HG02798 (cell line): Measurements from ENCODE around the gene AGPAT4.
"Not testable (repeated sequence)": the region's sequence is repeated elsewhere in the genome, so short reads cannot be mapped to it uniquely, and the experiment has no call there.

ENCODE experiments used
- ATAC-seq: cut with Tn5 transposase; IDR thresholded peaks from one replicate; pipeline ENCODE4 v1.9.1; 2021; ENCODE audit warnings: mild to moderate bottlenecking; ENCODE audit not compliant: unreplicated experiment, poor library complexity

The AGPAT4 gene

GRCh38 chr6:161128230-161128629, 145.6 kb downstream of the AGPAT4 start:
- no peak for ATAC-seq

DNA sequence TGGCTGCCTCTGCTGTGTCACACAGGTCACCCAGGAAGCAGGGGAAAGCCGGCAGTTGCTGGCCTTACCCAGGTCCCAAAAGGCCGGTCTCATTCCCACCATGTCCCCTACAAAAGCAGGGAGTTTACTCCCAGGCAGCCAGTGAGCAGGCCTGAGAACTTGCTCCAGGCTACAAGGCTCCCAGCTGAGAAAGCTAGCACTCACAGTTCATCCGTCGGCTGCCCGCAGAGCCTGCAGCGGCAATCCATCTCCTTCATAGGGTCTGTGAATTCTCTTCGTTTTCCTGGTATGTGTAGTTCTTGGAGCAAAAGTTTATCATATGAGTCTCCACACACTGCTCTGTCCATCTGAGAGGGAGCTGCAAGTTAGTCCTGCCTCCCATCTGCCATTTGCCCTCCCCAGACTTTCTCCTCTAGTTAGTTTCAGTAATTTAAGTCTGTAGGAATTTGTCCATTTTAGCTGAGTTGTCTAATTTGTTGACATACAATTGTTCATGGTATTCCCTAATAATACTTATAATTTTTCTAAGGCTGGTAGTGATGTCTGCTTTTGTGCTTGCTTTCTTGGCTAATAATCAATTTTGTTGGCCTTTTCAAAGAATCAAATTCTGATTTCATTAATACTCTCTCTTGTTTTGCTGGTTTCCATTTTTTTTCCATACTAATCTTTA, 146.7 kb downstream of the AGPAT4 start:
- no peak for ATAC-seq

GRCh38 chr6:161125591-161125990, 148.3 kb downstream of the AGPAT4 start:
- ATAC-seq: no peak

GRCh38 chr6:161123319-161123718, 150.5 kb downstream of the AGPAT4 start:
- not testable (repeated sequence) for ATAC-seq

DNA sequence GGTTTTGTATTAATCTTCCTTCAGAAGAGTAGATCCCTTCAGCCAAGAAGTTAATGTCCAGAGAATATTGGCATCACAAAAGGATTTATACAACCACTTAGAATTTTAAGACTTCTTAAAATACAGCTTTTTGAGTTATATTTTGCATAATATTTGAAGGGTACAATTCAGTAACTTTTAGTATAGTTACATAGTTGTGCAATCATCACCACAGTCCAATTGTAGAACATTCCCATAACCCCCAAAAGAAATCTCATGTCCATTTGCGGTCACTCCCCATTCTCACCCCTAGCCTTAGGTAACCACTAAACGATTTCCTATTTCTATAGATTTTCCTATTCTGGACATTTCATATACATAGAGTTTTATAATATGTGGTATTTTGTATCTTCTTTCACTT, 155.9 kb downstream of the AGPAT4 start:
- ATAC-seq: no peak

GRCh38 chr6:161117308-161117707, 156.6 kb downstream of the AGPAT4 start:
- no peak for ATAC-seq

DNA sequence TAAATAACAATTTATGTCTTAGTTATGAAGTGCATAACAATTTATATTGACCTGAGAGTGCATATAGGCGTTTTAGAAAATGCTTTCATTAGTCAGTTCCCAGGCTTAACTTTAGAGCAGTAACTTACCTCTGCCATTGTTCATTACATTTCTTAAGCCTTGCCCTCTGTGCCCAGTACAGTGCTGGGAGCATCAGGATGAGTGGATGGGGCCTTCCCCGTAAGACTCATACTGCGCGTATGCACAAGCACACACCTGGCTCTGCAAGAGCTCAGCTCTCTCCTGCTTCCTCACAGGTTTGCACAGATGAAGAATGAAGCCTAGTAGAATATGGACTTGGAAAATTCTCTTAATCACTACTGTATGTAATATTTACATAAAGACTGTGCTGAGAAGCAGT, 157.3 kb downstream of the AGPAT4 start:
- ATAC-seq: no peak

DNA sequence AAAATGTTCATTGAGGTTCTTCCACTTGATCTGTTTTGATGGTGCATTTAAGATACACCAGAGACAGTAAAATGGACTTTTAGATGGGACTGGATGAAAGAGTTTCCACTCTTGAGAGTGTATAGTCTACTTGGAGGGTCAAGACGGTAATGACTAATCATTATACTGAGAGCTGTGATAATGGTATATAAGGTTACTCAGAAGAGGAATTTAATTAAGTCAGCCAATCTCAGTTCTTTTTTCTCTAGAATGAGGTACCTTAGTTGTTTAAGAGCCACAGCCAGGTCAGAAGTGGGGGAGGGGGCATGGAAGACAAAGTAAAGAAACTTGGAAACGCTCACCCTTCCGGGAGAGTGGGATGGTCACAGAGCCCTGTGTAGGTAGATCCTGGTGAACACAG, 158.4 kb downstream of the AGPAT4 start:
- no peak for ATAC-seq

- ATAC-seq: no peak
Observed at GRCh38 chr6:161111261-161111660, 162.6 kb downstream of the AGPAT4 start.

DNA sequence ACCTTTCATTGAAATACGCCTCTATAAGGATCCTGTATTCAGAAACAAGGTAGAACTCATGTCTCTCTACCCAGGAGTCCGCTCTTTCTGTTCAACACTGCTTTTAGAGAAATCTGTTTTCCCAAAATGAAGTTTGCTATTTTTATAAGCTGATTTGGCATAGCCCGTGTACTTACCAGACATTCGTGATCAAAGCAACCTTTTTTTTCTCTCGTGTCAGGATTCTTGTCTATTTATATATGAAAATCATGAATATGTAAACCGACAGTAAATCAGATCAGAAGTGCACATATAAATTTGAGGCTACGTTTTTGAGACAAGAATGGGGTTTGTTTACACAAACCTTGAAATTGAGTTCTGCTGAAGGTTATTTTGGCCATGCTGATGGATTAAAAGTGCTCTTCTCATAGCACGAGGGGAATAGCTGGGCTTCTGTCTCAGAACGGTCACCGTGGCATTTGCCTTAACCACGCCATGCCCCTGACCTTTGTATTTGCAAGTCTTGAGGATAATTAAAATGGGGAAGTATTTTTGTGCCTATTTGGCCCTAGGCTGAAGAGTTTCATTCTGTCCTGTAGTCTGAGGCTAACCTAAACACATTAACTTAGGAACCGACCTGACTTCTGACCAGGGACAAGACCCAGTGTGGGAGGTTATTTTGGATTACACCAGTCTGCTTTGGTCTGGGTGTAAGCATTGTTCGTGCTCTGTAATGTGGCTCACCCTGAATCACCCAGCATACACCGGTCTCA, 163.7 kb downstream of the AGPAT4 start:
- ATAC-seq: no peak

- no peak for ATAC-seq
Observed at GRCh38 chr6:161109366-161109765, 164.5 kb downstream of the AGPAT4 start.

GRCh38 chr6:161108916-161109315, 164.9 kb downstream of the AGPAT4 start:
- ATAC-seq: no peak

GRCh38 chr6:161107779-161108730, 165.8 kb downstream of the AGPAT4 start:
- no peak for ATAC-seq

DNA sequence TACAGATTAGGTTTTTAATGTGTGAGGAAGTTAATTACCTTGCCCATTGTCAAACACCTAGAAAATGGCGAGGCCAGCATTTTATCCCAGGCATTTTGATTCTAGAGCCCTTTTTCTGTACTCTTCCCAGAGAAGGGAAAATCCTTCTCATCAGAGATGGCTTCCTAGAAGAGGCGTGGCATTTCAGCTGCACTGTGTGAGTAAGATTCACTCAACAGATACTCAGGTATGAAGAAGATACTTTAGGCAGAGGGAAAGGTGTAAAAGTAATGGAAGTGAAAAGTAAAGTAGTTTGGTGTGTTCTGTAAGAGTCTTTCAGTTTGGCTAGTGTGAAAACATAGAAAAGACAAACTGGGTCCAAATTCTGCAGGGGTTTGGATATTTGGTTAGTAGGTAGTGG, 168.5 kb downstream of the AGPAT4 start:
- ATAC-seq: no peak

- no peak for ATAC-seq
Observed at GRCh38 chr6:161104966-161105365, 168.9 kb downstream of the AGPAT4 start.

GRCh38 chr6:161103475-161103874, 170.4 kb downstream of the AGPAT4 start:
- ATAC-seq: no peak

GRCh38 chr6:161101517-161101916, 172.3 kb downstream of the AGPAT4 start:
- ATAC-seq: no peak

DNA sequence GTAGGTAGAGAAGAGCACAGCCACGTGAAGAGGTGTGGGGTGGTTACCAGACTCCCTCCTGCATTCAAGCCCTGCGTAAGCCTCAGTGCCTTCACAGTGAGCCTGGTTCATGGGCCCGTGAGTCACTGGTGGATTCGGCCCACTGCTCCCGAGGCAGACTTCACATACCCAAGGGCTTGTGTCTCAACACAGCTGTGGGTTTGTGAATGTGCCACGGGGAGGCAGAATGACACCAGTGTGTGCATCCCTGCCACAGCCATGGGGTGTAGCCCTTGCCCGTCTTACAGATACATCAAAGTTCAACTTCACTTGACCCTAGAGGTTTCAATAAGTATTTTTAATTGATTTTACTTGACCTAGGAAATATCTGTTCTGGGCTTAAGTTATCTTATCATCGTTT, 173.8 kb downstream of the AGPAT4 start:
- no peak for ATAC-seq

DNA sequence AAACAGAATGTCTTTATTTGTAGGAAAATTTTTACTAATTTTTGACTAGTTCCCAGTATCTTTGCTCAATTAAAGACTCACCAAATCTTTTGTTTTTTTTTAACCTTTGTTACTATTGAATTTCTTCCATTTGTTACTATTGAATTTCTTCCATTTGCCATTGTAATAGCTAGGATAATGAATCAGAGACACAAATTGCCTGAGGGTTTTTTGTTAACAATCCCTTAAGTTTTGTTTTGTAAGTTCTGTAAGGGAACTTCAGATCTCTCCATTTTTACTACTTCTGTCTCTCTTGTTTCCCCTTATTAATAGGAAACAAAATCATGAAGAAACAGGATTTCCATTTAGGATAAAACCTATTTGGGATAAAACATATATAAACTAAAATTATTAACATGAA, 177.9 kb downstream of the AGPAT4 start:
- ATAC-seq: no peak

- ATAC-seq: no peak
Observed at GRCh38 chr6:161094955-161095354, 178.9 kb downstream of the AGPAT4 start.
